SU-DHL-6 (cell line): ENCODE data around the gene KAT6B.

Experiments used
- H2AFZ ChIP-seq: fragments of 200-600 bp; sonication (generic); 2 replicates; pipeline ENCODE4 v1.6.1; 2014; ENCODE audit warnings: low read depth, mild to moderate bottlenecking, moderate library complexity, mixed read lengths, antibody characterized with exemption, low read length; ENCODE audit not compliant: severe bottlenecking
- H3F3A ChIP-seq: fragments of 200-600 bp; shearing (Covaris generic); 2 replicates; pipeline ENCODE4 v1.6.0; 2016; ENCODE audit warnings: antibody characterized with exemption, mild to moderate bottlenecking; ENCODE audit not compliant: insufficient read depth
- H3K27ac ChIP-seq: fragments of 200-600 bp; sonication (generic); 2 replicates; pipeline ENCODE4 v1.5.1; 2016; ENCODE audit warnings: low read depth, mild to moderate bottlenecking, low read length, moderate library complexity, mixed read lengths
- H3K27me3 ChIP-seq: fragments of 200-600 bp; sonication (generic), shearing (Covaris generic); 2 replicates; pipeline ENCODE4 v1.6.0; 2014; ENCODE audit warnings: mild to moderate bottlenecking, low read length
- H3K36me3 ChIP-seq: fragments of 200-600 bp; sonication (generic); 2 replicates; pipeline ENCODE4 v1.6.1; 2014; ENCODE audit warnings: mild to moderate bottlenecking, low read length, mixed read lengths
- H3K4me2 ChIP-seq: fragments of 300-600, 200-600 bp; shearing (Covaris generic), sonication (generic); 2 replicates; pipeline ENCODE4 v1.6.0; 2014; ENCODE audit warnings: low read length, low read depth, mild to moderate bottlenecking; ENCODE audit not compliant: poor library complexity, severe bottlenecking
- H3K4me3 ChIP-seq: fragments of 200-600 bp; sonication (generic); 2 replicates; pipeline ENCODE4 v1.5.1; 2014; ENCODE audit warnings: antibody characterized with exemption, low read length, mild to moderate bottlenecking, mixed read lengths; ENCODE audit not compliant: insufficient read depth, poor library complexity, severe bottlenecking
- H3K79me2 ChIP-seq: fragments of 200-600 bp; sonication (generic); 2 replicates; pipeline ENCODE4 v1.6.1; 2014; ENCODE audit warnings: mild to moderate bottlenecking, low read length, moderate library complexity; ENCODE audit not compliant: insufficient read depth
- H3K9ac ChIP-seq: fragments of 200-600 bp; sonication (generic); 2 replicates; pipeline ENCODE4 v1.7.0; 2014; ENCODE audit warnings: mild to moderate bottlenecking, low read length
- H3K9me2 ChIP-seq: fragments of 200-600 bp; sonication (generic); replicated peaks from 2 replicates; pipeline ENCODE4 v1.6.1; 2014; ENCODE audit warnings: low read length; ENCODE audit not compliant: insufficient read depth
- H3K9me3 ChIP-seq: fragments of 200-600 bp; sonication (generic); 2 replicates; pipeline ENCODE4 v1.6.1; 2014; ENCODE audit warnings: low read length, mixed read lengths; ENCODE audit not compliant: insufficient read depth
- H4K20me1 ChIP-seq: fragments of 200-600 bp; sonication (generic); 2 replicates; pipeline ENCODE4 v1.6.1; 2014; ENCODE audit warnings: low read depth, mild to moderate bottlenecking, antibody characterized with exemption, low read length, moderate library complexity, mixed read lengths
- CTCF ChIP-seq: fragments of 200-600 bp; sonication (generic); IDR thresholded peaks from one replicate; pipeline ENCODE4 v1.5.1; 2017; ENCODE audit warnings: antibody characterized with exemption, mild to moderate bottlenecking, low read length, moderate library complexity; ENCODE audit not compliant: insufficient read depth, poor library complexity, severe bottlenecking
- EZH2phosphoT487 ChIP-seq: fragments of 200-600 bp; sonication (generic), shearing (Covaris generic); conservative IDR thresholded peaks from 2 replicates; pipeline ENCODE4 v1.6.1; 2018; ENCODE audit warnings: mild to moderate bottlenecking, antibody characterized with exemption, low read length, moderate library complexity, mixed read lengths

Gene KAT6B

GRCh38 chr10:74981831-74982633, 155.6 kb downstream of the KAT6B start:
- Histone ChIP-seq H3K36me3 (peaks cover 5% of the 10 kb centered on the region; the same call in 1 of the 2 replicates), H3K79me2 (no peaks in the 10 kb centered on the region), H3K9me3 (no peaks in the 10 kb centered on the region), H3K4me3 (no peak overlapping the region), H3K27ac (no peak overlapping the region), H3K9me2 (no peaks in the 10 kb centered on the region), H2AFZ (no peak overlapping the region), H3F3A (no peaks in the 10 kb centered on the region), H4K20me1 (no peaks in the 10 kb centered on the region), H3K4me2 (no peak overlapping the region), H3K27me3 (no peaks in the 10 kb centered on the region), H3K9ac (no peak overlapping the region)
- no peak for TF ChIP-seq CTCF
- TF ChIP-seq EZH2phosphoT487: no peak

DNA sequence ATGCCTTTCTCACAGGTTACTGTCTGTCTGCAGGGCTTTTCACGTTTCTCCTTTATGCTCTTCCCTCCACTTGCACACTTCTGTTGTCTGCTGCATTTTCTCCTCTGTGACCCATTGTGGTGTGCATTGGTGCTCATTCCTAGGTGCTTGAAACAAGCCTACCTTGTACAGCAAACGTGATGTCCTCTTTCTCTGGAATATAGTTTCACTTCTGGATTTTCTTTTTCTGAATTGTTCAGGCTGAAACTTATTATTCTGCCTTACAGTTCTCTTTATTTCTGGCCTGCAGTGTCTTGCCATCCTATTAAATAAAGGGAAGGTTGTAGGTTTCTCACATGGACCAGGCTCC, 156.2 kb downstream of the KAT6B start:
- peaks cover 3% of the 10 kb centered on the region; the same call in 1 of the 2 replicates for H3K36me3 ChIP-seq
- H3K27me3 ChIP-seq: no peaks in the 10 kb centered on the region
- H3K27ac ChIP-seq: no peak overlapping the region
- no peaks in the 10 kb centered on the region for H3K9me2 ChIP-seq
- no peak overlapping the region for H3K4me2 ChIP-seq
- H3K9me3 ChIP-seq: no peaks in the 10 kb centered on the region
- TF ChIP-seq EZH2phosphoT487 (no peak), CTCF (no peak)
- H2AFZ ChIP-seq: no peak overlapping the region
- H3K4me3 ChIP-seq: no peak overlapping the region
- H3K79me2 ChIP-seq: no peaks in the 10 kb centered on the region
- H3K9ac ChIP-seq: no peak overlapping the region
- H3F3A ChIP-seq: no peaks in the 10 kb centered on the region
- no peaks in the 10 kb centered on the region for H4K20me1 ChIP-seq

DNA sequence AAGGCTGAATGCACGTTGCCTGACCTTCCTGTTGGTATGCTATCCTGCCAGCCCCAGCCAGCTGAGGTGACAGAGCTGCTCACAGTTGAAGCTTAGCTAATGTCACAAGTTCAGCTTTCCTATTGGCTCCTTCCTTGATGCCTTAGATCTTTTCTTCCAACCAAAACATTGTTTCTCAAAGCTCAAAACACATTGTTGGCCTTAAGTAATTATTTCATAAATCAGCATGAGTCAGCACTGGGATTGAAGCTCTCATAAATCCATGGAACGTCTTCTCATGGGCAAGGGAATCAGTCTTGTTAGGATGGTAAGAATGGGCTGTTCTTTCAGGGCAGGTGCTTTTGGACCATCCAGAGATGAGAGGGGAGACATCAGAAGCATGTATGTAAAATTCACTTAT, 157.0 kb downstream of the KAT6B start:
- Histone ChIP-seq H3K27me3 (no peaks in the 10 kb centered on the region), H3K4me2 (no peak overlapping the region)

More for the DNA sequence above, 157.0 kb downstream of the KAT6B start:
- Histone ChIP-seq H3K9me2 (no peaks in the 10 kb centered on the region), H3F3A (no peaks in the 10 kb centered on the region), H3K27ac (no peak overlapping the region), H3K4me3 (no peak overlapping the region), H3K79me2 (no peaks in the 10 kb centered on the region), H3K36me3 (peaks cover 3% of the 10 kb centered on the region; the same call in 1 of the 2 replicates), H2AFZ (no peak overlapping the region), H3K9me3 (no peaks in the 10 kb centered on the region), H3K9ac (no peak overlapping the region), H4K20me1 (no peaks in the 10 kb centered on the region)
- TF ChIP-seq EZH2phosphoT487 (no peak), CTCF (no peak)
